ENCODE results near the gene TRPM5. TPM values are rescaled to one million over a fixed set of nuclear protein-coding genes. Genes with fewer than 3 reads are reported as not detected.

TRPM5 gene
- polyA plus RNA-seq, 1 of the 3 experiments (the other 2 are of a cell fraction) = not detected

DNA sequence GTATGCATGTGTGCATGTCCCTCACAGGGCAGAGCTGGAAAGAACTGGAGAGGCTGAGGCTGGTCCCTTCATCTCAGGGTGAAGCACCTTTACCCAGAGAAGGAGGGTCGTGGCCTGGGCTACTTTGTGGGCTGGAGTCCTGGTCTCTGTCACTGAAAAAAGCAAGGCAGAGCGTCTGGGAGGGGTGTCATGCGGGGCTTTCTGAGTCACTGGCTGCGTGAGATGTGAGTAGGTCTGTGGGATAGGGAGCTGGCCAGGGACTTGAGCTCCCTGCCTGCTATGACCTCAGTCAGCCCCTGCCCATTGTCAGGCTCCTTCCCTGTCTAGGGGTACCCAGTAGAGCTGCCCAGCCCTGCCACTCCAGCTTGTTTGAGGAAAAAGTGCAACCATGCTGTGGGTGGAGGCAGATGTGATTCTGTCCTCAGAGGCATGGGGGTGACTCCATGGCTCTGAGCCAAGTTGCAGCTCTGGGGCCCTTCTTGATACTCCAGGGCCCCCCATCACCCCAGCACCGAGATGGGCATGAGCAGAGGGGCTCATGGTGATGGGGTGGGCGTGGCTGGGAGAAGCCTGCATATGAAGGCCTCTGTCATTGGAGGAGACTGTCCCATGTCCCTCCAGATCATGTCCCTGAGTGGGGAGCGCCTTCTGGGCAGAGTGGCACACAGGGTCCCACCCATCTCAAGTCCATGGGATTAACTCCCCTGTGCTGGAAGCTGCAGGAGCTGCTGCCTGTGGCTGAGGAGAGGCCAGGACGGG lies 28.3 kb upstream of the TRPM5 start:
- Histone ChIP-seq H3K27me3 (ENCODE audit: insufficient read depth) (no peaks in the 10 kb centered on the region), H3K9me2 (no peaks in the 10 kb centered on the region), H3K4me3 (ENCODE audit: low read depth in 2 of 2, low read length in 1 of 2) (no peak overlapping the region), H3K4me1 (ENCODE audit: control insufficient read depth in 1 of 2, insufficient read depth in 2 of 2, low read depth in 1 of 2, low read length in 1 of 2) (peaks cover 0 to 4% of the 10 kb centered on the region in 2 experiments; a peak in 1 of 4 replicates), H3F3A (replicated peaks; ENCODE audit: insufficient read depth) (no peaks in the 10 kb centered on the region), H3K9me3 (no peaks in the 10 kb centered on the region), H3K79me2 (ENCODE audit: insufficient read depth) (no peaks in the 10 kb centered on the region), H3K9ac (no peak overlapping the region), H3K4me2 (no peak overlapping the region), H4K20me1 (ENCODE audit: insufficient read depth) (no peaks in the 10 kb centered on the region), H3K27ac (ENCODE audit: low read depth in 2 of 2, low read length in 1 of 2) (no peak overlapping the region), H3K36me3 (replicated peaks in 1 of 2; ENCODE audit: control insufficient read depth in 1 of 2, insufficient read depth in 2 of 2, low read length in 1 of 2) (no peaks in the 10 kb centered on the region), H2AFZ (ENCODE audit: low read depth) (no peak overlapping the region)
- ChIA-PET POLR2A (no interaction called here), CTCF (interaction anchor here (1.1 to 1.6 kb wide), 2 partner anchors 23 to 59 kb away, joined by 4 to 9 read pairs; no protein-coding TSS in a partner anchor)
- WGBS (ENCODE audit: low lambda C conversion rate) = 27% methylated on average over 5 of the region's 8 CpGs
- TF ChIP-seq NRF1 (IDR thresholded peaks at IDR 0.05; ENCODE audit: low read depth, low read length) = no peak
- no peak for TF ChIP-seq RFX5 (IDR thresholded peaks at IDR 0.05; ENCODE audit: low read length)
- no peak for TF ChIP-seq TEAD4 (IDR thresholded peaks at IDR 0.05; ENCODE audit: borderline replicate concordance, insufficient read depth)
- no peak for TF ChIP-seq RCOR1 (IDR thresholded peaks at IDR 0.05; ENCODE audit: low read length)
- DNase-seq = no peak

DNA sequence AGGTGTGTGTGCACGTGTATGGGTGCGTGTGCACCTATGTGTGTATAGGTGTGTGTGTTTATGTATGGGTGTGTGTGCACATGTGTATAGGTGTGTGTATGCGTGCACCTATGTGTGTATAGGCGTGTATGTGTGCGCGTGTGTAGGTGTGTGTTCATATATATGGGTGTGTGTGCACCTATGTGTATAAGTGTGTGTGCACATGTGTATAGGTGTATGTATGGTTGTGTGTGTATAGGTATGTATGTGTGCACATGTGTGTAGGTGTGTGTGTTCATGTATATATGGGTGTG lies 27.4 kb upstream of the TRPM5 start:
- POLR2A ChIA-PET = no interaction called here

More for the DNA sequence above, 27.4 kb upstream of the TRPM5 start:
- H3K79me2 ChIP-seq (ENCODE audit: insufficient read depth) = no peaks in the 10 kb centered on the region
- H3K4me2 ChIP-seq = no peak overlapping the region
- 78% methylated on average over 6 of the region's 6 CpGs for WGBS (ENCODE audit: low lambda C conversion rate)
- no peak overlapping the region for H3K9ac ChIP-seq
- no peaks in the 10 kb centered on the region for H3F3A ChIP-seq (replicated peaks; ENCODE audit: insufficient read depth)
- H3K4me3 ChIP-seq (ENCODE audit: low read depth in 2 of 2, low read length in 1 of 2) = no peak overlapping the region
- H3K4me1 ChIP-seq (ENCODE audit: control insufficient read depth in 1 of 2, insufficient read depth in 2 of 2, low read depth in 1 of 2, low read length in 1 of 2) = peaks cover 0 to 4% of the 10 kb centered on the region in 2 experiments; a peak in 1 of 4 replicates
- H3K9me3 ChIP-seq = no peaks in the 10 kb centered on the region
- no peak overlapping the region for H2AFZ ChIP-seq (ENCODE audit: low read depth)
- H4K20me1 ChIP-seq (ENCODE audit: insufficient read depth) = no peaks in the 10 kb centered on the region
- DNase-seq = no peak
- no peaks in the 10 kb centered on the region for H3K36me3 ChIP-seq (replicated peaks in 1 of 2; ENCODE audit: control insufficient read depth in 1 of 2, insufficient read depth in 2 of 2, low read length in 1 of 2)
- no peaks in the 10 kb centered on the region for H3K9me2 ChIP-seq
- TF ChIP-seq SIN3A (IDR thresholded peaks at IDR 0.05; ENCODE audit: borderline replicate concordance, low read depth, low read length) = no peak
- TF ChIP-seq, protein P1, sequence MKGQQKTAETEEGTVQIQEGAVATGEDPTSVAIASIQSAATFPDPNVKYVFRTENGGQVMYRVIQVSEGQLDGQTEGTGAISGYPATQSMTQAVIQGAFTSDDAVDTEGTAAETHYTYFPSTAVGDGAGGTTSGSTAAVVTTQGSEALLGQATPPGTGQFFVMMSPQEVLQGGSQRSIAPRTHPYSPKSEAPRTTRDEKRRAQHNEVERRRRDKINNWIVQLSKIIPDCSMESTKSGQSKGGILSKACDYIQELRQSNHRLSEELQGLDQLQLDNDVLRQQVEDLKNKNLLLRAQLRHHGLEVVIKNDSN (IDR thresholded peaks at IDR 0.05; ENCODE audit: borderline replicate concordance, low read depth) = no peak
- TF ChIP-seq, protein P2, sequence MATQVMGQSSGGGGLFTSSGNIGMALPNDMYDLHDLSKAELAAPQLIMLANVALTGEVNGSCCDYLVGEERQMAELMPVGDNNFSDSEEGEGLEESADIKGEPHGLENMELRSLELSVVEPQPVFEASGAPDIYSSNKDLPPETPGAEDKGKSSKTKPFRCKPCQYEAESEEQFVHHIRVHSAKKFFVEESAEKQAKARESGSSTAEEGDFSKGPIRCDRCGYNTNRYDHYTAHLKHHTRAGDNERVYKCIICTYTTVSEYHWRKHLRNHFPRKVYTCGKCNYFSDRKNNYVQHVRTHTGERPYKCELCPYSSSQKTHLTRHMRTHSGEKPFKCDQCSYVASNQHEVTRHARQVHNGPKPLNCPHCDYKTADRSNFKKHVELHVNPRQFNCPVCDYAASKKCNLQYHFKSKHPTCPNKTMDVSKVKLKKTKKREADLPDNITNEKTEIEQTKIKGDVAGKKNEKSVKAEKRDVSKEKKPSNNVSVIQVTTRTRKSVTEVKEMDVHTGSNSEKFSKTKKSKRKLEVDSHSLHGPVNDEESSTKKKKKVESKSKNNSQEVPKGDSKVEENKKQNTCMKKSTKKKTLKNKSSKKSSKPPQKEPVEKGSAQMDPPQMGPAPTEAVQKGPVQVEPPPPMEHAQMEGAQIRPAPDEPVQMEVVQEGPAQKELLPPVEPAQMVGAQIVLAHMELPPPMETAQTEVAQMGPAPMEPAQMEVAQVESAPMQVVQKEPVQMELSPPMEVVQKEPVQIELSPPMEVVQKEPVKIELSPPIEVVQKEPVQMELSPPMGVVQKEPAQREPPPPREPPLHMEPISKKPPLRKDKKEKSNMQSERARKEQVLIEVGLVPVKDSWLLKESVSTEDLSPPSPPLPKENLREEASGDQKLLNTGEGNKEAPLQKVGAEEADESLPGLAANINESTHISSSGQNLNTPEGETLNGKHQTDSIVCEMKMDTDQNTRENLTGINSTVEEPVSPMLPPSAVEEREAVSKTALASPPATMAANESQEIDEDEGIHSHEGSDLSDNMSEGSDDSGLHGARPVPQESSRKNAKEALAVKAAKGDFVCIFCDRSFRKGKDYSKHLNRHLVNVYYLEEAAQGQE (IDR thresholded peaks at IDR 0.05; ENCODE audit: low read depth, low read length) = no peak
- no peak for TF ChIP-seq FOXM1 (IDR thresholded peaks at IDR 0.05; ENCODE audit: low read depth)
- no peak for TF ChIP-seq CHD2 (IDR thresholded peaks at IDR 0.05; ENCODE audit: low read length, partially characterized antibody)
- TF ChIP-seq JUND (IDR thresholded peaks at IDR 0.05) = no peak
- no peak for TF ChIP-seq MXI1 (IDR thresholded peaks at IDR 0.05; ENCODE audit: low read depth, low read length)
- TF ChIP-seq SMC3 (IDR thresholded peaks at IDR 0.05; ENCODE audit: low read depth, low read length) = no peak
- no peak for TF ChIP-seq NFIC (IDR thresholded peaks at IDR 0.05; ENCODE audit: borderline replicate concordance)
- TF ChIP-seq EZH2phosphoT487 (IDR thresholded peaks at IDR 0.05; ENCODE audit: borderline replicate concordance, low read depth) = no peak
- no peak for TF ChIP-seq YY1 (IDR thresholded peaks at IDR 0.05; ENCODE audit: low read depth)
- TF ChIP-seq, protein P3, sequence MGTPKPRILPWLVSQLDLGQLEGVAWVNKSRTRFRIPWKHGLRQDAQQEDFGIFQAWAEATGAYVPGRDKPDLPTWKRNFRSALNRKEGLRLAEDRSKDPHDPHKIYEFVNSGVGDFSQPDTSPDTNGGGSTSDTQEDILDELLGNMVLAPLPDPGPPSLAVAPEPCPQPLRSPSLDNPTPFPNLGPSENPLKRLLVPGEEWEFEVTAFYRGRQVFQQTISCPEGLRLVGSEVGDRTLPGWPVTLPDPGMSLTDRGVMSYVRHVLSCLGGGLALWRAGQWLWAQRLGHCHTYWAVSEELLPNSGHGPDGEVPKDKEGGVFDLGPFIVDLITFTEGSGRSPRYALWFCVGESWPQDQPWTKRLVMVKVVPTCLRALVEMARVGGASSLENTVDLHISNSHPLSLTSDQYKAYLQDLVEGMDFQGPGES (IDR thresholded peaks at IDR 0.05; ENCODE audit: low read depth, low read length) = no peak
- TF ChIP-seq, protein P4, sequence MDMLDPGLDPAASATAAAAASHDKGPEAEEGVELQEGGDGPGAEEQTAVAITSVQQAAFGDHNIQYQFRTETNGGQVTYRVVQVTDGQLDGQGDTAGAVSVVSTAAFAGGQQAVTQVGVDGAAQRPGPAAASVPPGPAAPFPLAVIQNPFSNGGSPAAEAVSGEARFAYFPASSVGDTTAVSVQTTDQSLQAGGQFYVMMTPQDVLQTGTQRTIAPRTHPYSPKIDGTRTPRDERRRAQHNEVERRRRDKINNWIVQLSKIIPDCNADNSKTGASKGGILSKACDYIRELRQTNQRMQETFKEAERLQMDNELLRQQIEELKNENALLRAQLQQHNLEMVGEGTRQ (IDR thresholded peaks at IDR 0.05; ENCODE audit: borderline replicate concordance, low read depth, low read length) = no peak
- H3K27ac ChIP-seq (ENCODE audit: low read depth in 2 of 2, low read length in 1 of 2) = no peak overlapping the region
- CTCF ChIA-PET = no interaction called here
- no peaks in the 10 kb centered on the region for H3K27me3 ChIP-seq (ENCODE audit: insufficient read depth)

Data from SK-N-SH (cell line).